Stimulated activated CD8-positive, alpha-beta memory T cell treated with anti-CD3 and anti-CD28 coated beads, Interleukin-7, amount 100 ng/mL, for 48 hours (primary cell): ENCODE measurements around the gene MKLN1.
"Not testable (repeated sequence)": the region's sequence is repeated elsewhere in the genome, so short reads cannot be mapped to it uniquely, and the experiment has no call there.

Source experiments
- DNase-seq, 2 donors: peaks; one replicate each; pipeline ENCODE4 v3.0.0-alpha.2; 2020; ENCODE audit warnings: low read depth in 1 of 2; ENCODE audit errors: extremely low read depth in 1 of 2

Gene MKLN1

GRCh38 chr7:131388126-131388525, 60.5 kb downstream of the MKLN1 start:
- DNase-seq = no peak

- no peak for DNase-seq
Observed at GRCh38 chr7:131390275-131390674, 62.6 kb downstream of the MKLN1 start.

- DNase-seq = no peak
Observed at GRCh38 chr7:131391145-131391544, 63.5 kb downstream of the MKLN1 start.

GRCh38 chr7:131400681-131401176, 73.1 kb downstream of the MKLN1 start:
- DNase-seq = no peak

GRCh38 chr7:131401194-131401593, 73.5 kb downstream of the MKLN1 start:
- DNase-seq = no peak

- DNase-seq = no peak
Observed at GRCh38 chr7:131403322-131403721, 75.6 kb downstream of the MKLN1 start.

- no peak for DNase-seq
Observed at GRCh38 chr7:131404226-131404911, 76.7 kb downstream of the MKLN1 start.

GRCh38 chr7:131409129-131409766, 81.6 kb downstream of the MKLN1 start:
- no peak for DNase-seq

- no peak for DNase-seq
Observed at GRCh38 chr7:131412031-131412430, 84.4 kb downstream of the MKLN1 start.

GRCh38 chr7:131413711-131414110, 86.0 kb downstream of the MKLN1 start:
- no peak for DNase-seq

- DNase-seq = no peak
Observed at GRCh38 chr7:131424219-131424822, 96.6 kb downstream of the MKLN1 start.

- DNase-seq = no peak
Observed at GRCh38 chr7:131425992-131426391, 98.3 kb downstream of the MKLN1 start.

GRCh38 chr7:131430826-131431225, 103.2 kb downstream of the MKLN1 start:
- DNase-seq = not testable (repeated sequence)

GRCh38 chr7:131431289-131431688, 103.6 kb downstream of the MKLN1 start:
- DNase-seq = no peak

- no peak for DNase-seq
Observed at GRCh38 chr7:131431756-131432155, 104.1 kb downstream of the MKLN1 start.

- DNase-seq = no peak
Observed at GRCh38 chr7:131436384-131436783, 108.7 kb downstream of the MKLN1 start.

- DNase-seq = no peak
Observed at GRCh38 chr7:131438969-131439368, 111.3 kb downstream of the MKLN1 start.

GRCh38 chr7:131443496-131443895, 115.8 kb downstream of the MKLN1 start:
- DNase-seq = no peak

- no peak for DNase-seq
Observed at GRCh38 chr7:131444683-131445082, 117.0 kb downstream of the MKLN1 start.

GRCh38 chr7:131449373-131449902, 121.8 kb downstream of the MKLN1 start:
- no peak for DNase-seq

- DNase-seq = no peak
Observed at GRCh38 chr7:131454498-131454897, 126.8 kb downstream of the MKLN1 start.

- no peak for DNase-seq
Observed at GRCh38 chr7:131455001-131455400, 127.3 kb downstream of the MKLN1 start.
